Type B pancreatic cell (in vitro differentiated cells): ENCODE data around the gene SPATA16. TPM values are rescaled to one million over a fixed set of nuclear protein-coding genes. Genes with fewer than 3 reads are reported as not detected.

Experiments
- DNase-seq: peaks from one replicate; pipeline ENCODE4 v3.0.0; 2021; ENCODE audit warnings: mixed read lengths; ENCODE audit not compliant: unreplicated experiment; ENCODE audit errors: extremely low spot score
- H3K27ac Mint-ChIP-seq: 2 replicates; pipeline ENCODE4 v1.8.0; 2021; ENCODE audit warnings: mild to moderate bottlenecking, mixed read lengths
- H3K27me3 Mint-ChIP-seq: 2 replicates; pipeline ENCODE4 v1.8.0; 2021; ENCODE audit warnings: mixed read lengths
- H3K36me3 Mint-ChIP-seq: 2 replicates; pipeline ENCODE4 v1.8.0; 2021; ENCODE audit warnings: mixed read lengths
- H3K4me1 Mint-ChIP-seq: one replicate; pipeline ENCODE4 v1.8.0; 2021; ENCODE audit warnings: mixed read lengths; ENCODE audit not compliant: unreplicated experiment
- H3K4me3 Mint-ChIP-seq: 2 replicates; pipeline ENCODE4 v1.8.0; 2021; ENCODE audit warnings: mild to moderate bottlenecking, mixed read lengths
- H3K9me3 Mint-ChIP-seq: 2 replicates; pipeline ENCODE4 v1.8.0; 2021; ENCODE audit warnings: mixed read lengths
- CTCF ChIP-seq: fragments of 200-600 bp; sonication (generic); conservative IDR thresholded peaks from 2 replicates; pipeline ENCODE4 v1.5.0; 2021; ENCODE audit warnings: antibody characterized with exemption, mild to moderate bottlenecking
- total RNA-seq: library from RNA; stranded (reverse); gene quantifications from 2 replicates; pipeline ENCODE4 v1.2.1, GENCODE V29; 2021; ENCODE audit warnings: low replicate concordance

SPATA16 gene
- total RNA-seq, 1 donor from 2014 or later = not detected

- Mint-ChIP-seq H3K36me3 (no peaks in the 10 kb centered on the region), H3K4me3 (no peak overlapping the region), H3K4me1 (no peaks in the 10 kb centered on the region), H3K27me3 (peaks cover 4% of the 10 kb centered on the region), H3K9me3 (no peaks in the 10 kb centered on the region), H3K27ac (no peak overlapping the region)
- no peak for TF ChIP-seq CTCF
- no peak for DNase-seq
Measured at GRCh38 chr3:172980849-172981248, 160.2 kb downstream of the SPATA16 start.

- no peaks in the 10 kb centered on the region for H3K36me3 Mint-ChIP-seq
- no peak for DNase-seq
- no peak for TF ChIP-seq CTCF
- no peak overlapping the region for H3K27ac Mint-ChIP-seq
- no peaks in the 10 kb centered on the region for H3K27me3 Mint-ChIP-seq
- no peaks in the 10 kb centered on the region for H3K4me1 Mint-ChIP-seq
- no peak overlapping the region for H3K4me3 Mint-ChIP-seq
- no peaks in the 10 kb centered on the region for H3K9me3 Mint-ChIP-seq
Measured at GRCh38 chr3:172977696-172978095, 163.3 kb downstream of the SPATA16 start.

GRCh38 chr3:172974969-172975368 is 166.1 kb downstream of the SPATA16 start:
- H3K4me3 Mint-ChIP-seq = no peak overlapping the region
- no peaks in the 10 kb centered on the region for H3K27me3 Mint-ChIP-seq
- H3K9me3 Mint-ChIP-seq = no peaks in the 10 kb centered on the region
- no peaks in the 10 kb centered on the region for H3K36me3 Mint-ChIP-seq
- no peak for DNase-seq
- no peak for TF ChIP-seq CTCF
- no peaks in the 10 kb centered on the region for H3K4me1 Mint-ChIP-seq
- no peak overlapping the region for H3K27ac Mint-ChIP-seq

GRCh38 chr3:172973799-172974198 is 167.2 kb downstream of the SPATA16 start:
- H3K27me3 Mint-ChIP-seq = no peaks in the 10 kb centered on the region
- no peaks in the 10 kb centered on the region for H3K9me3 Mint-ChIP-seq
- H3K4me3 Mint-ChIP-seq = no peak overlapping the region
- no peaks in the 10 kb centered on the region for H3K36me3 Mint-ChIP-seq
- no peak overlapping the region for H3K27ac Mint-ChIP-seq
- TF ChIP-seq CTCF = no peak
- no peaks in the 10 kb centered on the region for H3K4me1 Mint-ChIP-seq
- DNase-seq = no peak

GRCh38 chr3:172972717-172973116 is 168.3 kb downstream of the SPATA16 start:
- Mint-ChIP-seq H3K27me3 (no peaks in the 10 kb centered on the region), H3K4me3 (no peak overlapping the region), H3K4me1 (no peaks in the 10 kb centered on the region), H3K27ac (no peak overlapping the region), H3K36me3 (no peaks in the 10 kb centered on the region), H3K9me3 (no peaks in the 10 kb centered on the region)
- DNase-seq = no peak
- no peak for TF ChIP-seq CTCF

- no peak overlapping the region for H3K27ac Mint-ChIP-seq
Measured at GRCh38 chr3:172972067-172972466, 169.0 kb downstream of the SPATA16 start.

More at GRCh38 chr3:172972067-172972466, 169.0 kb downstream of the SPATA16 start:
- no peak for DNase-seq
- no peak for TF ChIP-seq CTCF
- H3K4me1 Mint-ChIP-seq = no peaks in the 10 kb centered on the region
- H3K4me3 Mint-ChIP-seq = no peak overlapping the region
- H3K9me3 Mint-ChIP-seq = no peaks in the 10 kb centered on the region
- no peaks in the 10 kb centered on the region for H3K27me3 Mint-ChIP-seq
- H3K36me3 Mint-ChIP-seq = no peaks in the 10 kb centered on the region
